Measurements from ENCODE around the gene ANTXR1.

The ANTXR1 gene

GRCh38 chr2:69087912-69088240, 74.9 kb downstream of the ANTXR1 start:
- Histone ChIP-seq H3K4me1 (no peaks in the 10 kb centered on the region), H3K36me3 (no peaks in the 10 kb centered on the region), H3K9me3 (no peaks in the 10 kb centered on the region), H3K4me3 (ENCODE audit: low read depth, low read length) (no peak overlapping the region), H3K27me3 (no peaks in the 10 kb centered on the region)
- no peak for TF ChIP-seq CTCF (IDR thresholded peaks at IDR 0.05; ENCODE audit: low read depth, low read length)
- no peak for DNase-seq

GRCh38 chr2:69088466-69088865, 75.5 kb downstream of the ANTXR1 start:
- no peak for TF ChIP-seq CTCF (IDR thresholded peaks at IDR 0.05; ENCODE audit: low read depth, low read length)
- no peak for DNase-seq
- H3K27me3 ChIP-seq, result no peaks in the 10 kb centered on the region
- no peaks in the 10 kb centered on the region for H3K36me3 ChIP-seq
- H3K4me3 ChIP-seq (ENCODE audit: low read depth, low read length), result no peak overlapping the region
- H3K4me1 ChIP-seq, result no peaks in the 10 kb centered on the region
- H3K9me3 ChIP-seq, result no peaks in the 10 kb centered on the region

- Histone ChIP-seq H3K4me1 (no peaks in the 10 kb centered on the region), H3K36me3 (no peaks in the 10 kb centered on the region), H3K4me3 (ENCODE audit: low read depth, low read length) (no peak overlapping the region), H3K27me3 (no peaks in the 10 kb centered on the region), H3K9me3 (no peaks in the 10 kb centered on the region)
- no peak for TF ChIP-seq CTCF (IDR thresholded peaks at IDR 0.05; ENCODE audit: low read depth, low read length)
- no peak for DNase-seq
Measured at GRCh38 chr2:69089266-69089665, 76.3 kb downstream of the ANTXR1 start.

- H3K4me1 ChIP-seq, result no peaks in the 10 kb centered on the region
- H3K36me3 ChIP-seq, result no peaks in the 10 kb centered on the region
- H3K4me3 ChIP-seq (ENCODE audit: low read depth, low read length), result no peak overlapping the region
- no peaks in the 10 kb centered on the region for H3K9me3 ChIP-seq
- no peak for TF ChIP-seq CTCF (IDR thresholded peaks at IDR 0.05; ENCODE audit: low read depth, low read length)
- DNase-seq, result no peak
- H3K27me3 ChIP-seq, result no peaks in the 10 kb centered on the region
Measured at GRCh38 chr2:69089998-69090397, 77.0 kb downstream of the ANTXR1 start.

- Histone ChIP-seq H3K27me3 (no peaks in the 10 kb centered on the region), H3K36me3 (no peaks in the 10 kb centered on the region), H3K9me3 (no peaks in the 10 kb centered on the region), H3K4me3 (ENCODE audit: low read depth, low read length) (no peak overlapping the region), H3K4me1 (no peaks in the 10 kb centered on the region)
- no peak for DNase-seq
- no peak for TF ChIP-seq CTCF (IDR thresholded peaks at IDR 0.05; ENCODE audit: low read depth, low read length)
Measured at GRCh38 chr2:69090820-69091219, 77.8 kb downstream of the ANTXR1 start.

- Histone ChIP-seq H3K4me3 (ENCODE audit: low read depth, low read length) (no peak overlapping the region), H3K4me1 (no peaks in the 10 kb centered on the region), H3K9me3 (no peaks in the 10 kb centered on the region), H3K36me3 (no peaks in the 10 kb centered on the region), H3K27me3 (no peaks in the 10 kb centered on the region)
- TF ChIP-seq CTCF (IDR thresholded peaks at IDR 0.05; ENCODE audit: low read depth, low read length), result no peak
- no peak for DNase-seq
Measured at GRCh38 chr2:69092857-69093256, 79.9 kb downstream of the ANTXR1 start.

Measured in BE2C (cell line).